ENCODE measurements around the gene SORD.
"Not testable (repeated sequence)": the region's sequence is repeated elsewhere in the genome, so short reads cannot be mapped to it uniquely, and the experiment has no call there.

SORD gene

DNA sequence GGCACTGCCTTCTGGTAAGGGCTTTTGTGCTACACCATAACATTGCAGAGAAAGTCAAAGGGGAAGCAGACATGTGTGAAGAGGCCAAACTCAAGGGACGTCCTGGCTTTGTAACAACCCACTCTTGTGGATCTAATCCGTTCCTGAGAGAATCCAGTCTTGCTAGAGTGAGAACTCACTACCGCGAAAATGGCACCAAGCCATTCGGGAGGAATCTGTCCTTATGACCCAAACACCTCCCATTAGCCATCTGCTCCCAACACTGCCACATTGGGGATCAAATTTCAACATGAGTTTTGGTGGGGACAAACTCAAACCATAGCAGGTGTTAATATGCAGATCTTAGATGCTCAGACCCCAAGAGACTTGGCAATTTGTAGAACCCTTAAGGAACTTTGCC is 56.2 kb downstream of the SORD start:
- H3K9me3 ChIP-seq (ENCODE audit: insufficient read depth, low read length); H3K4me3 ChIP-seq (ENCODE audit: insufficient read length, low read depth); H3K36me3 ChIP-seq (ENCODE audit: insufficient read depth, insufficient read length, low read length); H3K27me3 ChIP-seq (ENCODE audit: insufficient read depth, insufficient read length); DNase-seq (ENCODE audit: low read depth, low spot score); H3K4me1 ChIP-seq (ENCODE audit: insufficient read depth, insufficient read length); H3K9ac ChIP-seq (ENCODE audit: insufficient read length, low read depth): not testable (repeated sequence)

DNA sequence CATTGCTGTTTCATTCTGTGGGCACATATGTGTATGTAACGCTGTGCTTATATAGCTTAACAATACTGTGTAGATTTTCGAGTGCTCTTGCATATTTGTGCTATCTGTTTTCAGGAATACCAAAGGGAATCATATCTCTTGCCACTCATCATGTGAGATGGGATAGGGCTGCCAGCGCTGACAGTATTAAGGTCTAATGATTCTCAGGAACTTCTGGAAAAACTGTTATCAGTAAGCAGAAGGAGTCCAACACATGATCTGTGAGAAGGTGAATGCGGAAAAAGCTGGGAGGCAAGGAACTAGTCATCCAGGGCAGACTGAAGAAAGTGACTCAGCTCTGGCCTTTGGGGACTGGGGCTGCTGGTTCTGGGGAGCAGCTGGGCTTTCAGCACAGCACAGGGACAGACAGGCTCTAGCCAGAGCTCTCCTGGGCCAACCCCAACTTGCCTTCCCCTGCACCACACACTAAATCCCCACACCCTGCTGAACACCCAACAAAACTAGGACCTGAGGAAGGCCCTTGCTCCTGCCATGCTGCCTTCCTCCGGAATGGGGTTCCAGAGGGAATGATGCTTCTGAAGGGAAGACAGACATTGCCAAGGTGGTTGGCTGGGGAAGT is 56.7 kb downstream of the SORD start:
- H3K4me3 ChIP-seq (ENCODE audit: insufficient read length, low read depth); H3K9ac ChIP-seq (ENCODE audit: insufficient read length, low read depth); H3K36me3 ChIP-seq (ENCODE audit: insufficient read depth, insufficient read length, low read length); DNase-seq (ENCODE audit: low read depth, low spot score); H3K9me3 ChIP-seq (ENCODE audit: insufficient read depth, low read length); H3K27me3 ChIP-seq (ENCODE audit: insufficient read depth, insufficient read length); H3K4me1 ChIP-seq (ENCODE audit: insufficient read depth, insufficient read length): not testable (repeated sequence)

DNA sequence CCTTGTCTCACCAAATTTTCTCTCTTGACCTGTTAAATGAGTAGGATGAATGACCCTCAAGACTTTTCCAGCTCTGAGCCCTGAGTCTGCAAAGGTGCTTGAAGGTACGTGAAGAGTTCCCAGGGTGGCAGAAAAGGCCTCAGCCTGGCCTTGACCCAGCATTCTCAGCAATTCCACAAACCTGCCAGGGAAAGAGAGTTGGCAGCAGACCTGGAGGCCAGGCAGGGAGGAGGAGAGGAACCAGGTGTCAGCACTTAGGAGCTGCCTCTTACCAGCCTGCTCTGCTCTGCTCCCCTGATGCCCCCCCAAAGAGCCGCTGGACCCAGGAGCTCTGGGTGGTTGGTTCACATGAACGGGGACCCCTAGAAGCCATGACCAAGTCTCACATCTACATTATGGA is 57.6 kb downstream of the SORD start:
- H3K9me3 ChIP-seq (ENCODE audit: insufficient read depth, low read length), result not testable (repeated sequence)

DNA sequence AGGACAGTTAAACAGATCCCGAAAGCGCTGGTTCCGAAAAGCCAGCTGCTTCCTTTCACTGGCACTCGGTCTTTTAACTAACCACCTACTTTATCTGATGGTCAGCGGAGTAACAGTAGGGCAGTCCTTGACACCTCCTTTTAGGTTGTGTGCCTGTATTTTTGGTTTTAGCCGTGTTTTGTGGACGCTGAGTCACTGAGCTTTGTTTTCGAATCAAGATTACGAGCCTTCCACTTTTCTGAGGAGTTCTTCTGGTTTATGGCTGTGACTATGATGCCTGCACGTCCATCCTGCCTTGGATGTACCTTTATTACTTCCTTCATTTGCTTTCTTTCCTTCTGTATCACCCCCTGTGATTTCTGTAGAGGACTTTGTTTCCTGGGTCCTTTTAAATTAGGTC is 59.4 kb downstream of the SORD start:
- not testable (repeated sequence) for H3K9me3 ChIP-seq (ENCODE audit: insufficient read depth, low read length); H3K4me1 ChIP-seq (ENCODE audit: insufficient read depth, insufficient read length)

More for the DNA sequence above, 57.6 kb downstream of the SORD start:
- H3K27me3 ChIP-seq (ENCODE audit: insufficient read depth, insufficient read length); DNase-seq (ENCODE audit: low read depth, low spot score); H3K36me3 ChIP-seq (ENCODE audit: insufficient read depth, insufficient read length, low read length); H3K4me1 ChIP-seq (ENCODE audit: insufficient read depth, insufficient read length); H3K4me3 ChIP-seq (ENCODE audit: insufficient read length, low read depth); H3K9ac ChIP-seq (ENCODE audit: insufficient read length, low read depth): not testable (repeated sequence)

DNA sequence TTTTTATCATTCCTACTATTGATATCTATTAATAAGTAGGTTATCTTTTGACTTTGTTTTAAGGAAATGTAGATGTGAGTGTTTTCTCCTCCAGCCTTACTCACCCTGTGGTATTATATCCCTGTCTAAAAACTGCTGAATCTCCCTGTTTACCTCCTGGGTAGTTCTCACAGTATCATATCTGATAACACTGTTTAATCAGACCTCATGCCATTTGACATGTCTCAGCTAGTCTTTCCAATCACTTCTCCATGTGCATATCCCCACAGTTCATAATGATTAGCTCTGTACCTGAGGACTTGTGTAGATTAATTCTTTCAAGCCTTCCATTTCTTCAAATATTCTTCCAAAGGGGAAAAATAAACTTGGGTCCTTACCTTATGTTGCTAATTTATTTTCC is 60.2 kb downstream of the SORD start:
- no peaks in the 10 kb centered on the region for H3K36me3 ChIP-seq (ENCODE audit: insufficient read depth, insufficient read length, low read length)
- H3K9ac ChIP-seq (ENCODE audit: insufficient read length, low read depth), result no peak overlapping the region
- H3K27me3 ChIP-seq (ENCODE audit: insufficient read depth, insufficient read length), result no peaks in the 10 kb centered on the region
- H3K9me3 ChIP-seq (ENCODE audit: insufficient read depth, low read length), result no peaks in the 10 kb centered on the region
- no peak for DNase-seq (ENCODE audit: low read depth, low spot score)
- no peak for TF ChIP-seq SUZ12 (IDR thresholded peaks at IDR 0.05; ENCODE audit: extremely low read depth, insufficient read depth, insufficient read length)
- TF ChIP-seq YY1 (IDR thresholded peaks at IDR 0.05; ENCODE audit: insufficient read depth, insufficient read length), result no peak
- no peak for TF ChIP-seq ZNF274 (IDR thresholded peaks at IDR 0.05; ENCODE audit: low read depth, low read length)
- H3K4me1 ChIP-seq (ENCODE audit: insufficient read depth, insufficient read length), result no peaks in the 10 kb centered on the region
- H3K4me3 ChIP-seq (ENCODE audit: insufficient read length, low read depth), result no peak overlapping the region

More for the DNA sequence above, 59.4 kb downstream of the SORD start:
- H3K27me3 ChIP-seq (ENCODE audit: insufficient read depth, insufficient read length); H3K9ac ChIP-seq (ENCODE audit: insufficient read length, low read depth); H3K36me3 ChIP-seq (ENCODE audit: insufficient read depth, insufficient read length, low read length); DNase-seq (ENCODE audit: low read depth, low spot score); H3K4me3 ChIP-seq (ENCODE audit: insufficient read length, low read depth): not testable (repeated sequence)

- Histone ChIP-seq H3K9ac (ENCODE audit: insufficient read length, low read depth) (no peak overlapping the region), H3K9me3 (ENCODE audit: insufficient read depth, low read length) (no peaks in the 10 kb centered on the region)
Observed at GRCh38 chr15:45084163-45084562, 61.2 kb downstream of the SORD start.

GRCh38 chr15:45087513-45087912 is 64.5 kb downstream of the SORD start:
- Histone ChIP-seq H3K9ac (ENCODE audit: insufficient read length, low read depth) (no peak overlapping the region), H3K9me3 (ENCODE audit: insufficient read depth, low read length) (no peaks in the 10 kb centered on the region), H3K4me3 (ENCODE audit: insufficient read length, low read depth) (no peak overlapping the region), H3K4me1 (ENCODE audit: insufficient read depth, insufficient read length) (no peaks in the 10 kb centered on the region), H3K36me3 (ENCODE audit: insufficient read depth, insufficient read length, low read length) (no peaks in the 10 kb centered on the region), H3K27me3 (ENCODE audit: insufficient read depth, insufficient read length) (no peaks in the 10 kb centered on the region)
- TF ChIP-seq YY1 (IDR thresholded peaks at IDR 0.05; ENCODE audit: insufficient read depth, insufficient read length) (no peak), ZNF274 (IDR thresholded peaks at IDR 0.05; ENCODE audit: low read depth, low read length) (no peak), SUZ12 (IDR thresholded peaks at IDR 0.05; ENCODE audit: extremely low read depth, insufficient read depth, insufficient read length) (no peak)
- DNase-seq (ENCODE audit: low read depth, low spot score), result no peak

More at GRCh38 chr15:45084163-45084562, 61.2 kb downstream of the SORD start:
- no peak overlapping the region for H3K4me3 ChIP-seq (ENCODE audit: insufficient read length, low read depth)
- no peaks in the 10 kb centered on the region for H3K4me1 ChIP-seq (ENCODE audit: insufficient read depth, insufficient read length)
- no peaks in the 10 kb centered on the region for H3K36me3 ChIP-seq (ENCODE audit: insufficient read depth, insufficient read length, low read length)
- no peak for DNase-seq (ENCODE audit: low read depth, low spot score)
- H3K27me3 ChIP-seq (ENCODE audit: insufficient read depth, insufficient read length), result no peaks in the 10 kb centered on the region
- TF ChIP-seq ZNF274 (IDR thresholded peaks at IDR 0.05; ENCODE audit: low read depth, low read length) (no peak), SUZ12 (IDR thresholded peaks at IDR 0.05; ENCODE audit: extremely low read depth, insufficient read depth, insufficient read length) (no peak), YY1 (IDR thresholded peaks at IDR 0.05; ENCODE audit: insufficient read depth, insufficient read length) (no peak)

- Histone ChIP-seq H3K9ac (ENCODE audit: insufficient read length, low read depth) (no peak overlapping the region), H3K4me1 (ENCODE audit: insufficient read depth, insufficient read length) (no peaks in the 10 kb centered on the region), H3K4me3 (ENCODE audit: insufficient read length, low read depth) (no peak overlapping the region), H3K36me3 (ENCODE audit: insufficient read depth, insufficient read length, low read length) (no peaks in the 10 kb centered on the region), H3K9me3 (ENCODE audit: insufficient read depth, low read length) (no peaks in the 10 kb centered on the region), H3K27me3 (ENCODE audit: insufficient read depth, insufficient read length) (no peaks in the 10 kb centered on the region)
- no peak for DNase-seq (ENCODE audit: low read depth, low spot score)
- no peak for TF ChIP-seq ZNF274 (IDR thresholded peaks at IDR 0.05; ENCODE audit: low read depth, low read length)
- TF ChIP-seq SUZ12 (IDR thresholded peaks at IDR 0.05; ENCODE audit: extremely low read depth, insufficient read depth, insufficient read length), result no peak
- no peak for TF ChIP-seq YY1 (IDR thresholded peaks at IDR 0.05; ENCODE audit: insufficient read depth, insufficient read length)
Observed at GRCh38 chr15:45088801-45089711, 66.1 kb downstream of the SORD start.

Data from NT2/D1 (cell line).